ENCODE data around the gene MYO5C.
A peak's percentile ranks its signal among the peaks of the same experiment; 100 is the strongest.
"Not testable (repeated sequence)": the region's sequence is repeated elsewhere in the genome, so short reads cannot be mapped to it uniquely, and the experiment has no call there.

MYO5C gene

DNA sequence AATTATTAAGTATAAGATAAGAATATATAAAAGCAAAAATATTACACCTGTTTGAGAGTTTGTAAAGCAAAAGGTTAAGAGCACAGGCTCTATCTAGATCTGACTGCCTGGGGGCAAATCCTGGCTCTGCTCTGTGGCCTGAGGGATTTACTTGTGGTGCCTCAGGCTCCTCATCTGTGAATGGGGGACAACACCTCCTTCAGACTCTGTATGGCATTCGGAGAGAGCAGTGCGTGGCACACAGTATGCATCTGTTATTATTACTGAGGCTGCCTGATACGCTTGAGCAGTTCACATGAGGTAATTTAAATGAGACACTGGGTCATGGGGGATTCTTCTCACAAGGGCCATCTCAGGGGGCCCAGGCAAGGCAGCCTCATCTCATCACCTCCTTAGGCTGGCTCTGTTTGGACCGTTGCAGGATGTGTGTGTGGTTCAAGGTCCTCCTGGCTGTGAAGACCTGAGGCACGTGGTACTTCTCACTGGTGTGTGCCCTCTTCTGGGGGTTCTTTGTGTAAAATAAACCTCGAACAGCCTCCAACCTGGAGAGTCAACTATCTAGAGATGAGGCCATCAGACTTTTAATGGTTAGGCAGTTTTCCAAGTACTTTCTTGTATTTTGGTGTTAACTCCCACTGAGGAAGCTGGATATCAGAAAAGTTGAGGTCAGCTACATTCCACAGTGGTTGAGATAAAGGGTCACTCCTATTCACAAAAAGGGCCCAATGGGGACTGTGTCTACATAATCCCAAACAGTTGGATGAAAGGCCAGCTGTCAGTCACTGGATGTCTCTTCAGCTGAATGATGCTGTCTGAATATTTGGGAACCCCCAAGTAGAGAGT is 113.4 kb downstream of the MYO5C start:
- H3K27ac ChIP-seq, result no peak overlapping the region
- DNase-seq (ENCODE audit: low read depth, low spot score), result no peak

DNA sequence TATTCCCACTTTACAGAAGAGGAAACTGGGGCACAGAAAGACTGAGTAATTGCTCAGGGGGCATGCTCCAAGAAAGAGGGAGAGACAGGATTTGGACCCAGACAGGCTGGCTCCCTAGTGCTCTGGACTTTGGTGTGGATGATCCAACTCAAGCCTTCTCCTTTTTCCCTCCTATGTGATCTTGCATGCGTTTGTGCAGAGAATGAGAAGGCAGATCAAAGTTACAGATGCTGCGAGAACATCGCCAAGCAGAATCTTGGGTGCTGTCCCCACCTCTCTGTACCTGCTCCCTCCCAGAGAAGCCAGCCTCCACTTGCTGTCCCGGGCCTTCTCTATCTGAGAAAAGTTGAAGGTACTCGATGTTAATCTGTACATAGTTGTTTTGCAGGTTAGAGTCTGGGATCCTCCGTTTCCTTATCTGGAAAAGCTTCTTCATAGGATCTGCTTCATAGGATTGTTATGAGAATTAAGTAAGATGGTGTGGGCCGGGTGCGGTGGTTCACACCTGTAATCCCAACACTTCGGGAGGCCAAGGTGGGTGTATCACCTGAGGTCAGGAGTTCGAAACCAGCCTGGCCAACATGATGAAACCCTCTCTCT is 114.7 kb downstream of the MYO5C start:
- no peak overlapping the region for H3K27ac ChIP-seq
- no peak for DNase-seq (ENCODE audit: low read depth, low spot score)

DNA sequence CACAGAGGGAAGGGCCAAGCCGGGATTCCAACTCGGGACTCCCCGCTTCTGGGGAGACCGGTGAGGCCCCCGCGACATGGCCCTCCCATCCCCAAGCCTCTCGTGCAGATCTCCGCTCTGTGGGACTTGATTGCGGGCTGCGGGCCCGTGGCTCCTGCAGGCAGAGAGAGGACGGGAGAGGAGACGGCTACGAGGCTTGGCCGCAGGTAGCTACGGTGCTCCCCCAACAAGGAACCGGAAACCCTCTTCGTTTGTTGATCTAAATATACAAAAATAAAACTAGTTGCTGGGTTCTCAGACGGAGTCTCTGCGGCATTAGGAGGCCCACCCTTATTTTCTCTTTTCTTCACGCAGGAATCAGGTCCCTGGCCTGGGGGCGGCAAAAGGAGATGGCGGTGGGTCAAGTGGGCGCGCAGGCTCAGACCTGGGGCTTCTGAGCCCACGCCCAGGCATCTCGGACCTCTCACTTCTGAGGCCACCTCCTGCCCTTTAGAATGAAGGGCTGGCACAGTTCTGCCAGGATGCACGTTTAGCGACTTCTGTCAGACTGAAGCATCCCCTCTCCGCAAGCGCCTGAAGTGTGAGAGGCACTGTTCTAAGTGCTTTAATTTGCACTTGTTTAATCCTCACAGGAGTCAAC is 115.3 kb downstream of the MYO5C start:
- no peak for DNase-seq (ENCODE audit: low read depth, low spot score)
- peak overlapping the region; percentile 83 for H3K27ac ChIP-seq

DNA sequence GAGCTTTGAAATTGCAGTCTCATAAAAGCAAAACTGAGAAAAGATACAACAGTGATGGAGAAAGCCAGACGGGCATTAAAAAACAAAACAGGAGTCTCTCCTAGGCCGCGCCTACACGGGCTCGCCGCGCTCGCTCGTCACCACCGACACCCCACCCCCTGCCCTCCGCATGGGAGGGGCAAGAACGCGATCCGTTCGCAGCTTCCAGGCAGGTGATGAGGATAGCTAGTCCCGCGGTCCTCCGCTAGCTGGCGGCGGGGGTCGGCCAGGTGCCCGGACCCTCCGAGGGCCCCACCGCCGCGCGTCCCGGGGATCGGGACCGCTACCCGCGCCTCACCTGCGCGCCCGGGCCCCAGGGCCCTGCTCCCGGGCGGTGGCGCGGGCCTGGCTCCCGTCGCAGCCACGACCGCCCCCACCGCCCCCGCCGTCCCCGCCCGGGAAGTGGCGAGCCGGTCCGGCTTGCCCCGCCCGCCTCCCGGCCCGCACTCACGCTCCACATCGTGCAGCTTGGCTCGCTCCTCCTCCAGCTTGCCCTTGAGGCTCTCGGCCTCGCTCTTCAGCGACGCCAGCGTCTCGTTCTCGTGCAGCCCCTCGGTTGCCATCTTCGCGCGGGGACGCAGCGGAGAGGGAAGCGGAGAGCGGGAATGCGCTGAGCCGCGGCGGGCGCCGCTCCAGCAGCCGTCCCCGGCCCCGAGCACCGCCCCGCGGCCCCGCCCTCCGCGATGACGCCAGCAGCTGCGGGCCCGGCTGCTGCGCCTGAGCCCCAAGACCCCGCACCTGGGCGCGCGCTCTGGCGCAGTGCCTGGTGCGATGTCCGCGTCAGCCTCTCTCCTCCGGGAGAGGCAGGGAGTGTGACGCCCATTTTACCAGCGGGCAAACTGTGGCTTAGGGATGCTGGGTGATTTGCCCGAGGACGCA is 116.1 kb downstream of the MYO5C start:
- peak overlapping the region; percentile 83 for H3K27ac ChIP-seq
- DNase-seq (ENCODE audit: low read depth, low spot score), result peak; percentile 31

DNA sequence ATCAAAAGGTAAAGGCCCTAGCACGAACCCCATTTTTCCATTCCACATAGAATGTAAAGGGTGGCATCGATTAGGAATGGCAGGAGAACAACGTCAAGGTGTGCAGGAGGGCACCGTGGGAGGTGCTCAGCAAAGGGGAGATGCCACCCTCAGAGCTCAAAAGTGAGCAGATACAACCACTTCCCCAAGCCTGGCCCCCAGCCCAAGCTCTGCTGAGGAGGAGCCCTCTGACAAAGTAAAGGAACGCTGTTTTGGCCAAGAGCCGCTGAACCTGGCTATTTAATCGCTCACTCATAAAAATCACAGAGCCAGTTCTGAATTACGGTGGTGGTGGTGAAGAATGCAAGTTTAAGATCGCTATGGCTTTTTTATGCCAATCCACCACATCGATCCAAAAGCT is 116.8 kb downstream of the MYO5C start:
- H3K27ac ChIP-seq, result peak overlapping the region; percentile 83
- no peak for DNase-seq (ENCODE audit: low read depth, low spot score)

DNA sequence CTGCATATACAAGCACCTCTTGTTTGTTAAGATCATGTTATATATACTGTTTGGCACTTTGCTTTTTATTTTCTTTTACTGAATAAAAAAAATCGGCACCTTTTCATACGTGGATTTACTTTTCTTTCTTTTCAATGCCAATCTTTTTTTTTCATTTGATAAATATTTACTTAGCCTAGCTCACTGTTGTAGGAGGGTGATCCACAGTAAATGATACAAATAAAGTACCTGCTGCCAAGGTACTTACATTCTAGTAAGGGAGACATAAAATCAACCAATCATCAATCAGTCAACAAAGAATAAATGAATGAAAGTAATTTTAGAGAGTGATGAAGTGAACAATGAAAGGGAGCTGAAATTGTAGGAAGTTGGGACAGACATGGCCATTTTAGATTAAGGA is 122.7 kb downstream of the MYO5C start:
- no peak overlapping the region for H3K27ac ChIP-seq
- DNase-seq (ENCODE audit: low read depth, low spot score), result no peak

DNA sequence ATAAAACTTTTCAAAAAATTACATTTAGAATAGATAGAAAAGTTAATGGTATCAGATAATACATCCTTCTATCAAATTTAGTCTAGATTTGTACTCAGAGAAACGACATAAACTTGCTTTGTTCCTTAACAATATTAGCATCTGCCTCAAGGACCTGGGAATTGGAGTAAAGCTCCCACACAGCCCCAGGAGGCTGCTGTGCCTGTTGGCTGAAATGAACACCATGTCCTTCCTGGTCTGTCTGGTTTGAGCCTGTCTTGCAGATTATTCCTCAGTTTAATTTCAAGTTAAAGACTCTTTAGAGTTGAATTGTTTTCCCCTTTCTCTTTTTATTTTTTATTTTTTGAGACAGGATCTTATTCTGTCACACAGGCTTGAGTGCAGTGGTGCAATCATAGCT is 123.8 kb downstream of the MYO5C start:
- DNase-seq (ENCODE audit: low read depth, low spot score), result no peak
- H3K27ac ChIP-seq, result no peak overlapping the region

DNA sequence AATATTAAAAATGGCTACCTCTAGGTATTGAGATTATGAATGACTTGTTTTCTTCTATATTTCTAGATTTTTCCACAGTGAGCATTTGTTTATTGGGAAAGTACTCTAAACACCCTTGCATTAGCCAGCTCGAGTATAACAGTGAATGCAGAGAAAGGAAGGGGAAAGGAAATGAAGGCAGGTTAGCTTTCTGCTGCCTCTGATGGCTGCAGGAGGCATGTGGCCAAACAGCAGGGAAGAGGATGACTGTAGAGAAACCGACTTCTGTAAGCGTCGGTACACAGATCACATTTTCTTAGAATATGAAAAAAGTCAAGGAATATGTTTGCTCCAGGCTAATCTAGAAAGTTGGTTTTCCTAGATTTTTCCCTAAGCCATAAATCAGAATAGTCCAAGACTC is 124.2 kb downstream of the MYO5C start:
- H3K27ac ChIP-seq, result no peak overlapping the region
- no peak for DNase-seq (ENCODE audit: low read depth, low spot score)

DNA sequence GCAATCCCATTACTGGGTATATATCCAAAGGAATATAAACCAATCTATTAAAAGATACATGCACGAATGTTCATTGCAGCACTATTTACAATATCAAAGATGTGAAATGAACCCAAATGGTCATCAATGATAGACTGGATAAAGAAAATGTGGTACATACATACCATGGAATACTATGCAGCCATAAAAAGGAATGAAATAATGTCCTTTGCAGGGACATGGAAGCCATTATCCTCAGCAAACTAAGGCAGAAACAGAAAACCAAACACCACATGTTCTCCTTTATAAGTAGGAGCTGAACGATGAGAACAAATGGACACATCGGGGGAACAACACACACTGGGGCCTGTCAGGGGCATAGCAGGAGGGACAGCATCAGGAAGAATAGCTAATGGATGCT is 125.4 kb downstream of the MYO5C start:
- not testable (repeated sequence) for H3K27ac ChIP-seq; DNase-seq (ENCODE audit: low read depth, low spot score)

DNA sequence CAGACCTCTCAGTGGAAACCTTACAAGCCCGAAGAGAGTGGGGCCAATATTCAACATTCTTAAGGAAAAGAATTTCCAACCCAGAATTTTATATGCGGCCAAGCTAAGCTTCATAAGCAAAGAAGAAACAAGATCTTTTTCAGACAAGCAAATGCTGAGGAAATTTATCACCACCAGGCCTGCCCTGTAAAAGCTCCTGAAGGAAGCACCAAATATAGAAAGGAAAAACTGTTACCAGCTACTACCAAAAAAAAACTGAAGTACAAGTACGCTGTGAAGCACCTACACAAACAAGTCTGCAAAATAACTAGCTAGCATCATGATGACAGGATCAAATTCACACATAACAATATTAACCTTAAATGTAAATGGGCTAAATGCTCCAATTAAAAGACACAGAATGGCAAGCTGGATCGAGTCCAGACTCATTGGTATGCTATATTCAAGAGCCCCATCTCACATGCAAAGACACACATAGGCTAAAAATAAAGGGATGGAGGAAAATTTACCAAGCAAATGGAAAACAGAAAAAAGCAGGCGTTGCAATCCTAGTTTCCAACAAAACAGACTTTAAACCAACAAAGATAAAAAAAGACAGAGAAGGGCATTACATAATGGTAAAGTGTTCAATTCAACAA is 130.0 kb downstream of the MYO5C start:
- peak overlapping the region; percentile 30 for H3K27ac ChIP-seq
- DNase-seq (ENCODE audit: low read depth, low spot score), result not testable (repeated sequence)

DNA sequence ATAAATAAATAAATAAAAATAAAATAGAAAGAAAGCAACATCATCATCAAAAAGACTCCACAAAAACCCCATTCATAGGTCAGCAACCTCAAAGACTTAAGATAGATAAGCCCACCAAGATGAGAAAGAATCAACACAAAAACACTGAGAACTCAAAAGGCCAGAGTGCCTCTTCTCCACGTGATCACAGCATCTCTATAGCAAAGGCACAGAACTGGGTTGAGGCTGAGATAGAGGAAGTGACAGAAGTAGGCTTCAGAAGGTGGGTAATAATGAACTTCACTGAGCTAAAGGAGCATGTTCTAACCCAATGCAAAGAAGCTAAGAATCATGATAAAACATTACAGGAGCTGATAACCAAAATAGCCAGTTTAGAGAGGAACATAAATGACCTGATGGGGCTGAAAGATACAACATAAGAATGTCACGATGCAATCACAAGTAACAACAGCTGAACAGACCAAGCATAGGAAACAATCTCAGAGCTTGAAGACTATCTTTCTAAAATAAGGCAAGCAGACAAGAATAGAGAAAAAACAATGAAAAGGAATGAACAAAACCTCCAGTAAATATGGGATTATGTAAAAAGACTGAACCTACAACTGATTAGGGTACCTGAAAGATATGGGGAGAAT is 130.9 kb downstream of the MYO5C start:
- peak overlapping the region; percentile 30 for H3K27ac ChIP-seq
- DNase-seq (ENCODE audit: low read depth, low spot score), result no peak

DNA sequence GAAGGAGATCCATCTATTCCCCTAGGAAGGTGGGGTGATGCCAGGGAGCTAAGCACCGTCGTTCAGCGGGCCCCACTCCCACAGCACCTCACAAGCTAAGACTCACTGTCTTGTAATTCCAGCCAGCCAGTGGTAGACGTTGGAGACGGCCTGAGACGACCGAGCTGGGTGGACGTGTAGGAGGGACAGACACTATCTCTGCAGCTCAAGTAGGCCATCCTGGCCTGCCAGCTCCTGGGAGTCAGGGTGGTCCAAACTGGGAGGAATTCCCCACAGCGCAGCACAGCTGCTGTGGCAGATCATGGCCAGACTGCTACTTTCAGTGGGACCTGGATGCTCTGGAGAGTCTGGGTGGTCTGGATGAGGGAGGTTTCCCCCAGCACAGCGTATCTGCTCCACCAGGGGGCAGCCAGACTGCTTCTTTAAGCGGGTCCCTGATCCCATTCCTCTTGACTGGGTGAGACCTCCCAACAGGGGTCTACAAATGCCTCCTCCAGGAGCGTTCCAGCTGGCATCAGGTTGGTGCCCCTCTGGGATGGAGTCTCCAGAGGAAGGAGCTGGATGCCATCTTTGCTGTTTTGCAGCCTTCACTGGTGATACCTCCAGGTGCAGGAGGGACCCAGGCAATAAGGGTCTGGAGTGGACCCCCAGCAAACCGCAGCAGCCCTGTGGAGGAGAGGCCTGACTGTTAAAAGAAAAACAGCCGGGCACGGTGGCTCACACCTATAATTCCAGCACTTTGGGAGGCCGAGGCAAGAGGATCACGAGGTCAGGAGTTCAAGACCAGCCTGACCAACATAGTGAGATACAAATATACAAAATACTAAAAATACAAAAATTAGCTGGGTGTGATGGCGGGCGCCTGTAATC is 132.0 kb downstream of the MYO5C start:
- H3K27ac ChIP-seq, result no peak overlapping the region
- no peak for DNase-seq (ENCODE audit: low read depth, low spot score)

DNA sequence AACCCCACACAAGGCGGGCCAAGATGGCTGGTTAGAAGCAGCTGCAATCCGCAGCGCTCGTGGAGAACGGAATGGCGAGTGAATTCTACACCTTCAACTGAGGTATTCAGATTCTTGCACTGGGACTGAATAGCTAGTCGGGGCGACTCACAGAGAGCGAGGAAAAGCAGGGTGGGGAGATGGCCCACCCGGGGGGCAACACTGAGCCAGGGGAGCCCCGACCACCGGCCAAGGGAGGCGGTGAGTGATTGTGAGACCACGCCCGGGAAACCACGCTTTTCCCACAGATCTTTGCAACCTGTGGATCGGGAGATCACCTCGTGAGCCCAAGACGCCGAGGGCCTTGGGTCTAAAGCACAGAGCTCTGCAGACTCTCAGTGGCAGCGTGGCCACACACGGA is 132.7 kb downstream of the MYO5C start:
- no peak overlapping the region for H3K27ac ChIP-seq
- no peak for DNase-seq (ENCODE audit: low read depth, low spot score)

DNA sequence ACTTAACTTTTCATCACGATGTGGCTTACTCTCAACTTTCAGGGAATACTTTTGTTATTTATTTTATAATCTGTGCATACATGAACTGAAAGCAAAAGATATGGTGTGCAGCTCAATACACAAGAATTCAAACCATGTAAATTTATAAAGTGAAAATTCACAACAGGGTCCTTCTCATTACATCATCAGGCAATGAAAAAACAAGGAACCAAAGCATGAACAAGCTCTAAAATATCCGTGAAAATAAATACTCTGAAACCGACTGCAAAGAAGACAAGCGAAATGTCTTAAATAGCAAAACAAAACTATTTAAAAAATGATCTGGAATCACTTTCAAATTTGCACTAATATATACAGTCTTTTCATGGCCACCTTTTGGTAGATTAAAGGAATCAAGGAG is 133.3 kb downstream of the MYO5C start:
- no peak overlapping the region for H3K27ac ChIP-seq
- no peak for DNase-seq (ENCODE audit: low read depth, low spot score)

DNA sequence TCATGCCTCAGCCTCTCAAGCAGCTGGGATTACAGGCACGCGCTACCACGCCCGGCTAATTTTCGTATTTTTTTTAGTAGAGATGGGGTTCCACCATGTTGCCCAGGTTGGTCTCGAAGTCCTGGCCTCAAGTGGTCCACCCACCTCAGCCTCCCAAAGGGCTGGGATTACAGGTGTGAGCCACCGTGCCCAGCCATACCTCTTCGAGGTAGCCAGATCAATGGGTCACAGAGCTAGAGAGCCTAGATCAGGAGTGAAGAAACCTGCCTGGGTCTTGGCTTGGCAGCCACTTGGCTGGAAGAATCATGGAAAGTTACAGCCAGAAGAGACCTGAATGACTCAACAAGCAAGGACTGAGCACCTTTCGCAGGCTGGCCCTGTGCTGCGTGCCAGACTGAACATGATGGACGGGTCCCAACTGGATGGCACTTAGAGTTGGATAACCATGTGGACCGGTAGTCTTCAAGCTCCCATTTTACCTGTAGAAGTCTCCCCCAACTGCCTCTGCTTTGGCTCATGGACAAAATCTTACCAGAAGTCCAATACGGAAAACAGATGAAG is 134.1 kb downstream of the MYO5C start:
- no peak for DNase-seq (ENCODE audit: low read depth, low spot score)
- H3K27ac ChIP-seq, result no peak overlapping the region

DNA sequence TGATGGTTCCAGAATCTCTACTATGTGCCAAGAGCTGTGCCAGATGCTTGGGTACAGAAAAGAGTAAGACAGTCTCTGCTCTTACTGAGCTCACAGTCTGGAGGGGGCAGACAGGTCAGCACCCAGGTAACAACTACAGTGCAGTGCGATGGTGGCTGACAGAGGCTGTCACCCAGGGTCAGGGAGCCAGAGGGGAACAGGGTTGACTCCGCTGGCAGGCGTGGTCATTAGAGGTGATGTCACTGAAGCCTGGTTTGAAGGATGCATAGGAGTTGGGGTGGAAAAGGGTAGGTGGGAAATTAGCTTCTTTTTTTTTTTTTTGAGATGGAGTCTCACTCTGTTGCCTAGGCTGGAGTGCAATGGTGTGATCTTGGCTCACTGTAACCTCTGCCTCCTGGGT is 136.0 kb downstream of the MYO5C start:
- no peak for DNase-seq (ENCODE audit: low read depth, low spot score)
- H3K27ac ChIP-seq, result no peak overlapping the region

DNA sequence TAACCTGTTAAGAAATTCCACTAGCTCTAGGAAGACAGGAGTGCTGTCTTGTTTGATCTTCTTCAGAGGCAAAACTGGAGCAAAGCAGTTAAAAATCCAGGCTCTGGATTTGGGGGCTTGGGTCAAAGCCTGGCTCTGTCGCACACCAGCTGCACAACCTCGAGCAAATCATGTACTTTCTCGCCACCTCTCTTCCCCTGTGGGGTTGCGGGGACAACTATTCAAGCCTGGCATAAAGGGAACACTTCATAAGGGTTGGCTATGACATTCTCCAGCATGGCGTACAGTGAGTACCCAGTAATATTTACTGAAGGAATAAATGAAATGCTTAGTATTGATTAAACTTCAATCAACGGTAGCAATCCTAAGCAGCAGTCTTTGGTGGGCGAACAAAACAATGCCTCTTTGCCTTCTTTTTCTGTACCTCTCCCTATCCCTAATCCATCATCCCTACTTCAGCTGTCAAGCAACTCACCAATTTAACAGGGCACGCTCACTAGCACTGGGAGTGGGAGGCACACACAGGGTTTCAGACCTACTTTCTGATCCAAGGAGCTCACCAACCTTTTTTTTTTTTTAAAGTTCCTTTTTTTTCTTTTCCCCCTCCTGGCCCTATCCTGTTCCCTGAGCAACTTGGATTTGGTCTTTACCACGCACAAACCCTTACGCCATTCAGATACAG is 137.4 kb downstream of the MYO5C start:
- H3K27ac ChIP-seq, result no peak overlapping the region
- no peak for DNase-seq (ENCODE audit: low read depth, low spot score)

DNA sequence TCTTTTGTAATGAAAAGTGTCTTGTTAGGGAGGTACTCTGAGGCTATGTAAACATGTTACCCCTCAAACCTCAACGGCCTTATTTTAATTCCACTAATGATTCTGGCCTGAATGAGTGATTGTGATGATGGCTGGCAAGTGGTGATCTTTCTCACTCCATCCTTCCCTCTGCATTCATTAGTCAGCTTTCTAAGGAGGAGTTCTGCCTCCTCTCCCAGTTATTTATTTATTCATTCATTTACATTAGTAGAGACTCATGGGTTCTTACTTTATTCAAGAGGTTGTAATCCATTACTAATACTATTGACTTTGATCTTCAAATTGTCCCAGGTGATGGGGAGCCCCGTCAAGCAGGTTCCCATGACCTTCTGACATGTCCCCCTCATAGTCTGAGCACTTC is 139.7 kb downstream of the MYO5C start:
- no peak for DNase-seq (ENCODE audit: low read depth, low spot score)
- no peak overlapping the region for H3K27ac ChIP-seq
